Measurements from ENCODE around the gene MSH3. TPM values are rescaled to one million over a fixed set of nuclear protein-coding genes. Genes with fewer than 3 reads are reported as not detected.

MSH3 gene
- polyA plus RNA-seq, 1 donor (not counting 4 experiments of a cell fraction or from before 2014, with no cell fraction given): 11.1 TPM

DNA sequence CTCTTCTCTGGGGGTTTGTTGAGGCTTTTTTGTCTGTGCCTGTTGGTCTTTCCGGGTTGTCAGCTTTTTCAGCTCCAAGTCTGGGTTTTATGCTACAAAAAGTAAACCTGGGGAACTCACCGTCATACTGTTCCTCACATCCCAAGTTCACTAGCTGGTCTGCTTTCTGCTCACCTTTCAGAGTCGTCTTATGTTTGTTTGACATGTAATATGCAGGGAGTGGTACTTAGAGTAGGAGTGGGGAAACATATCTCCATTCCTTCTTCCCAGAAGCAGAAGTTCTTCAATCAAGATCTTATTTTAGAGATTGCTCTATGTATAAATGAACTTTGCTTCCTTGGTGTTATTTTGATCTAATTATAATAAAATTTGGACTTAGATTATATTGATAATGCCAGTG is 42.0 kb downstream of the MSH3 start:
- Histone ChIP-seq H3K4me2 (ENCODE audit: control insufficient read depth, extremely low read depth, insufficient read depth, low read depth, low read length) (no peak overlapping the region), H2AFZ (ENCODE audit: control insufficient read depth, low read length) (no peak overlapping the region), H3K27me3 (ENCODE audit: control insufficient read depth, extremely low read depth, insufficient read depth, low read length) (no peaks in the 10 kb centered on the region), H3K9me1 (ENCODE audit: control insufficient read depth, extremely low read depth, insufficient read depth, low read length) (no peaks in the 10 kb centered on the region), H3K9me3 (ENCODE audit: control insufficient read depth, low read depth, low read length) (no peaks in the 10 kb centered on the region), H4K20me1 (ENCODE audit: control insufficient read depth, extremely low read depth, insufficient read depth, low read length) (no peaks in the 10 kb centered on the region), H3K4me3 (ENCODE audit: control insufficient read depth in 2 of 3, extremely low read depth in 1 of 3, insufficient read depth in 2 of 3, low read depth in 1 of 3, low read length in 3 of 3) (no peak overlapping the region), H3K9ac (ENCODE audit: control insufficient read depth, extremely low read depth, insufficient read depth, low read length) (no peak overlapping the region), H3K27ac (ENCODE audit: control insufficient read depth, insufficient read depth, low read length) (no peak overlapping the region), H3K36me3 (ENCODE audit: control insufficient read depth in 2 of 2, extremely low read depth in 1 of 2, insufficient read depth in 2 of 2, low read length in 2 of 2) (peaks cover 2 to 3% of the 10 kb centered on the region in 2 experiments), H3K4me1 (ENCODE audit: control insufficient read depth, extremely low read depth, insufficient read depth, low read length) (no peaks in the 10 kb centered on the region), H3K79me2 (ENCODE audit: control insufficient read depth, insufficient read depth, low read length) (no peaks in the 10 kb centered on the region)
- DNase-seq (ENCODE audit: low read depth, low spot score): no peak
- dilution Hi-C loops (cut with MboI; ENCODE audit: extremely low pct_ligation_motif_present, low sequenced_read_pairs): no loop called here
- no peak for FAIRE-seq
- no peak for TF ChIP-seq EZH2 (IDR thresholded peaks at IDR 0.05; ENCODE audit: low read length)
- TF ChIP-seq, protein P1, sequence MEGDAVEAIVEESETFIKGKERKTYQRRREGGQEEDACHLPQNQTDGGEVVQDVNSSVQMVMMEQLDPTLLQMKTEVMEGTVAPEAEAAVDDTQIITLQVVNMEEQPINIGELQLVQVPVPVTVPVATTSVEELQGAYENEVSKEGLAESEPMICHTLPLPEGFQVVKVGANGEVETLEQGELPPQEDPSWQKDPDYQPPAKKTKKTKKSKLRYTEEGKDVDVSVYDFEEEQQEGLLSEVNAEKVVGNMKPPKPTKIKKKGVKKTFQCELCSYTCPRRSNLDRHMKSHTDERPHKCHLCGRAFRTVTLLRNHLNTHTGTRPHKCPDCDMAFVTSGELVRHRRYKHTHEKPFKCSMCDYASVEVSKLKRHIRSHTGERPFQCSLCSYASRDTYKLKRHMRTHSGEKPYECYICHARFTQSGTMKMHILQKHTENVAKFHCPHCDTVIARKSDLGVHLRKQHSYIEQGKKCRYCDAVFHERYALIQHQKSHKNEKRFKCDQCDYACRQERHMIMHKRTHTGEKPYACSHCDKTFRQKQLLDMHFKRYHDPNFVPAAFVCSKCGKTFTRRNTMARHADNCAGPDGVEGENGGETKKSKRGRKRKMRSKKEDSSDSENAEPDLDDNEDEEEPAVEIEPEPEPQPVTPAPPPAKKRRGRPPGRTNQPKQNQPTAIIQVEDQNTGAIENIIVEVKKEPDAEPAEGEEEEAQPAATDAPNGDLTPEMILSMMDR (optimal IDR thresholded peaks at IDR 0.05 in 1 of 3, IDR thresholded peaks at IDR 0.05 in 1 of 3, conservative IDR thresholded peaks at IDR 0.05 in 1 of 3; ENCODE audit: extremely low read depth in 1 of 3, insufficient read depth in 2 of 3, low read length in 3 of 3): no peak

DNA sequence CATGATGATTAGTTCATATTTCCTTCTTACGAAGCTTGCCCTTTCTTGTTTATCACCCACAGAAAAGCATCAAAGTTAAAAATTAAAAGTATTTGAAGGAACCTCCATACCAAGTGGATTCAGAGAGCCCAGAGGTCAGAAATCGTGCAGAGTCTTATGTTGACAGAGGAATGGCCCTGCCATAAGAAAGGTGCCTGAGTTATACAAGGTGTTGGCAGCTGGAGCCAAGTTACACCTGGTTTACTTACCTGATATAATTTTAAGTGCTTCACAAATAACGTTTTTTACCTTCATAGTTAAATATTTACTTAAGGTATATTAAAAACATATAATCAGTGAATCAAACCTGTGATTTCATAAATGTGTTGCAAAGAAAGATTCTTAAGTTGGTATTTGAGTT is 42.6 kb downstream of the MSH3 start:
- Histone ChIP-seq H3K79me2 (ENCODE audit: control insufficient read depth, insufficient read depth, low read length) (no peaks in the 10 kb centered on the region), H3K4me2 (ENCODE audit: control insufficient read depth, extremely low read depth, insufficient read depth, low read depth, low read length) (no peak overlapping the region), H3K4me3 (ENCODE audit: control insufficient read depth in 2 of 3, extremely low read depth in 1 of 3, insufficient read depth in 2 of 3, low read depth in 1 of 3, low read length in 3 of 3) (no peak overlapping the region), H3K4me1 (ENCODE audit: control insufficient read depth, extremely low read depth, insufficient read depth, low read length) (no peaks in the 10 kb centered on the region), H3K9me1 (ENCODE audit: control insufficient read depth, extremely low read depth, insufficient read depth, low read length) (no peaks in the 10 kb centered on the region), H3K27ac (ENCODE audit: control insufficient read depth, insufficient read depth, low read length) (no peak overlapping the region), H3K36me3 (ENCODE audit: control insufficient read depth in 2 of 2, extremely low read depth in 1 of 2, insufficient read depth in 2 of 2, low read length in 2 of 2) (peaks cover 2 to 3% of the 10 kb centered on the region in 2 experiments), H4K20me1 (ENCODE audit: control insufficient read depth, extremely low read depth, insufficient read depth, low read length) (no peaks in the 10 kb centered on the region), H3K9me3 (ENCODE audit: control insufficient read depth, low read depth, low read length) (no peaks in the 10 kb centered on the region), H3K27me3 (ENCODE audit: control insufficient read depth, extremely low read depth, insufficient read depth, low read length) (no peaks in the 10 kb centered on the region), H2AFZ (ENCODE audit: control insufficient read depth, low read length) (no peak overlapping the region), H3K9ac (ENCODE audit: control insufficient read depth, extremely low read depth, insufficient read depth, low read length) (no peak overlapping the region)
- no peak for FAIRE-seq
- no peak for TF ChIP-seq EZH2 (IDR thresholded peaks at IDR 0.05; ENCODE audit: low read length)
- TF ChIP-seq, protein P1 (optimal IDR thresholded peaks at IDR 0.05 in 1 of 3, IDR thresholded peaks at IDR 0.05 in 1 of 3, conservative IDR thresholded peaks at IDR 0.05 in 1 of 3; ENCODE audit: extremely low read depth in 1 of 3, insufficient read depth in 2 of 3, low read length in 3 of 3): no peak
- dilution Hi-C loops (cut with MboI; ENCODE audit: extremely low pct_ligation_motif_present, low sequenced_read_pairs): no loop called here
- no peak for DNase-seq (ENCODE audit: low read depth, low spot score)

Data from keratinocyte (primary cell).